RWPE1 (cell line): ENCODE data around the gene GALNT1.

Experiments
- CTCF ChIA-PET: fragments of 350-600 bp; sonication (Branson Sonifier 250); formaldehyde crosslinking; extraction: SDS; loops from one replicate; lab custom pipeline; 2021; lab: Yijun Ruan, JAX
- POLR2A ChIA-PET: fragments of 400-600 bp; formaldehyde crosslinking; extraction: SDS; loops from one replicate; lab custom pipeline; 2020; ENCODE audit warnings: antibody characterized with exemption; ENCODE audit not compliant: low non-redundant PET; lab: Yijun Ruan, JAX
- DNase-seq: peaks from one replicate; pipeline ENCODE4 v3.0.0; 2012; ENCODE audit warnings: low spot score
- H3K27ac ChIP-seq: fragments of 450-650 bp; 2 replicates; pipeline ENCODE4 v1.5.1; 2017
- TF ChIP-seq, protein P1 (sequence below): fragments of 450-650 bp; conservative IDR thresholded peaks from 2 replicates; pipeline ENCODE4 v1.5.1; 2017; ENCODE audit warnings: low read depth, mild to moderate bottlenecking

The GALNT1 gene

GRCh38 chr18:35588995-35589394, 7.5 kb downstream of the GALNT1 start:
- TF ChIP-seq, protein P1, sequence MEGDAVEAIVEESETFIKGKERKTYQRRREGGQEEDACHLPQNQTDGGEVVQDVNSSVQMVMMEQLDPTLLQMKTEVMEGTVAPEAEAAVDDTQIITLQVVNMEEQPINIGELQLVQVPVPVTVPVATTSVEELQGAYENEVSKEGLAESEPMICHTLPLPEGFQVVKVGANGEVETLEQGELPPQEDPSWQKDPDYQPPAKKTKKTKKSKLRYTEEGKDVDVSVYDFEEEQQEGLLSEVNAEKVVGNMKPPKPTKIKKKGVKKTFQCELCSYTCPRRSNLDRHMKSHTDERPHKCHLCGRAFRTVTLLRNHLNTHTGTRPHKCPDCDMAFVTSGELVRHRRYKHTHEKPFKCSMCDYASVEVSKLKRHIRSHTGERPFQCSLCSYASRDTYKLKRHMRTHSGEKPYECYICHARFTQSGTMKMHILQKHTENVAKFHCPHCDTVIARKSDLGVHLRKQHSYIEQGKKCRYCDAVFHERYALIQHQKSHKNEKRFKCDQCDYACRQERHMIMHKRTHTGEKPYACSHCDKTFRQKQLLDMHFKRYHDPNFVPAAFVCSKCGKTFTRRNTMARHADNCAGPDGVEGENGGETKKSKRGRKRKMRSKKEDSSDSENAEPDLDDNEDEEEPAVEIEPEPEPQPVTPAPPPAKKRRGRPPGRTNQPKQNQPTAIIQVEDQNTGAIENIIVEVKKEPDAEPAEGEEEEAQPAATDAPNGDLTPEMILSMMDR: no peak
- CTCF ChIA-PET: interaction anchor here (0.6 kb wide), 1 partner anchor 219 kb away, joined by 3 read pairs; no protein-coding TSS in a partner anchor
- DNase-seq: no peak
- H3K27ac ChIP-seq: no peak overlapping the region
- POLR2A ChIA-PET: no interaction called here

DNA sequence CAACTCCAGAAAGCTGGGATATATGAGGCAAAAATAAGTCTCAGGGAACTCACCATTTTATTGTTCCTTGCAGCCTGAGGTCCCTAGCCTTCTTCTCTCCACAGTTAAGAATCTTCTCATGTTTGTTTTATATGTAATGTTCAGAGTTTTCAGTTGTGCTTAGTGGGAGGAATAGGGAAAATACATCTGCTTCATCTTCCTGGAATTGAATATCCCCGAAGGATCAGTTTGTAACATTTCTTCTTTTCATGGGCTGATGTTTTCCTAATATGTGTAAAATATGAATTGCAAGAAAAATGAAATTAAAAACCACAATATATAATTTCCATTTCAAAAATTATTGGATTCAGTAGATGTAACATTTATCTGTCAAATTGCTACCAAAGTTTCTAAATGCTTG, 8.0 kb downstream of the GALNT1 start:
- CTCF ChIA-PET: no interaction called here
- TF ChIP-seq, protein P1: no peak
- no peak for DNase-seq
- POLR2A ChIA-PET: no interaction called here
- no peak overlapping the region for H3K27ac ChIP-seq

GRCh38 chr18:35590935-35591334, 9.4 kb downstream of the GALNT1 start:
- DNase-seq: no peak
- TF ChIP-seq, protein P1: no peak
- ChIA-PET POLR2A (no interaction called here), CTCF (no interaction called here)
- H3K27ac ChIP-seq: no peak overlapping the region

GRCh38 chr18:35592298-35592697, 10.8 kb downstream of the GALNT1 start:
- TF ChIP-seq, protein P1: no peak
- CTCF ChIA-PET: no interaction called here
- H3K27ac ChIP-seq: no peak overlapping the region
- POLR2A ChIA-PET: no interaction called here
- no peak for DNase-seq

GRCh38 chr18:35593859-35594258, 12.3 kb downstream of the GALNT1 start:
- POLR2A ChIA-PET: no interaction called here
- CTCF ChIA-PET: no interaction called here
- H3K27ac ChIP-seq: no peak overlapping the region
- DNase-seq: no peak
- TF ChIP-seq, protein P1: no peak

- TF ChIP-seq, protein P1: no peak
- no peak overlapping the region for H3K27ac ChIP-seq
- CTCF ChIA-PET: interaction anchor here (0.6 kb wide), 1 partner anchor 190 kb away, joined by 5 read pairs; no protein-coding TSS in a partner anchor
- POLR2A ChIA-PET: no interaction called here
- no peak for DNase-seq
Observed at GRCh38 chr18:35597758-35598157, 16.2 kb downstream of the GALNT1 start.
